Right cardiac atrium (tissue), 5 donors: ENCODE measurements around the gene TRAPPC2L. TPM values are rescaled to one million over a fixed set of nuclear protein-coding genes. Genes with fewer than 3 reads are reported as not detected.

Source experiments
- ATAC-seq, 2 donors: fragments of 200-7000 bp; cut with Tn5 transposase; one replicate each; pipeline versions ENCODE4 v1.8.0 to v1.9.1; 2020; ENCODE audit warnings: moderate library complexity in 2 of 2, mild to moderate bottlenecking in 1 of 2
- DNase-seq, 3 donors: peaks; one replicate each; pipeline ENCODE4 v3.0.0-alpha.2; 2020
- H3K27ac ChIP-seq: one replicate; pipeline ENCODE4 v1.5.1; 2013; ENCODE audit warnings: mild to moderate bottlenecking, low read length, control low read depth, moderate library complexity
- H3K27me3 ChIP-seq: one replicate; pipeline ENCODE4 v1.6.1; 2013; ENCODE audit not compliant: control insufficient read depth, insufficient read depth
- H3K4me1 ChIP-seq: one replicate; pipeline ENCODE4 v1.6.1; 2013; ENCODE audit warnings: low read length; ENCODE audit not compliant: control insufficient read depth, insufficient read depth
- H3K4me3 ChIP-seq: one replicate; pipeline ENCODE4 v1.5.1; 2013; ENCODE audit warnings: low read length, control low read depth
- H3K9me3 ChIP-seq: one replicate; pipeline ENCODE4 v1.6.1; 2013; ENCODE audit warnings: low read length; ENCODE audit not compliant: control insufficient read depth
- WGBS: extraction: QIAGEN DNeasy Blood & Tissue Kit; methylation state at CpG from one replicate; pipeline ENCODE4 v1.1.7; 2013; 5-methylcytosine and 5-hydroxymethylcytosine counted together
- intact Hi-C, 4 donors: fragments of 100-400 bp; cut with DNase I; formaldehyde crosslinking; loops; one replicate each; pipeline versions ENCODE4 v1.11.0 to v1.14.0; 2022 to 2023
- polyA plus RNA-seq: library from polyadenylated mRNA; stranded (reverse); fragments of 200-250 nt; gene quantifications from one replicate; pipeline ENCODE4 v1.2.3, GENCODE V29; 2013
- total RNA-seq, 4 donors: library from RNA; stranded (reverse); fragmentation: NEBNext Ultra II Directional; extraction: Animal tissue kit (Norgen Biotek cat#: 25700); gene quantifications; one replicate each; pipeline ENCODE4 v1.2.1, GENCODE V29; 2021
- donor health status: healthy with polysubstance abuse.
- donor health status: DM: no; HTN: yes; CAD: no.
- donor health status: DM: no; HTN: no; CAD: no.
- donor health status: DM: no; HTN: yes; CAD: no; lungs with severe emphysema.
- donor health status: DM: yes; HTN: yes; CAD: no.

The TRAPPC2L gene
- total and polyA plus RNA-seq, 5 donors = 43.7 to 61.5 (median 49.6) TPM

DNA sequence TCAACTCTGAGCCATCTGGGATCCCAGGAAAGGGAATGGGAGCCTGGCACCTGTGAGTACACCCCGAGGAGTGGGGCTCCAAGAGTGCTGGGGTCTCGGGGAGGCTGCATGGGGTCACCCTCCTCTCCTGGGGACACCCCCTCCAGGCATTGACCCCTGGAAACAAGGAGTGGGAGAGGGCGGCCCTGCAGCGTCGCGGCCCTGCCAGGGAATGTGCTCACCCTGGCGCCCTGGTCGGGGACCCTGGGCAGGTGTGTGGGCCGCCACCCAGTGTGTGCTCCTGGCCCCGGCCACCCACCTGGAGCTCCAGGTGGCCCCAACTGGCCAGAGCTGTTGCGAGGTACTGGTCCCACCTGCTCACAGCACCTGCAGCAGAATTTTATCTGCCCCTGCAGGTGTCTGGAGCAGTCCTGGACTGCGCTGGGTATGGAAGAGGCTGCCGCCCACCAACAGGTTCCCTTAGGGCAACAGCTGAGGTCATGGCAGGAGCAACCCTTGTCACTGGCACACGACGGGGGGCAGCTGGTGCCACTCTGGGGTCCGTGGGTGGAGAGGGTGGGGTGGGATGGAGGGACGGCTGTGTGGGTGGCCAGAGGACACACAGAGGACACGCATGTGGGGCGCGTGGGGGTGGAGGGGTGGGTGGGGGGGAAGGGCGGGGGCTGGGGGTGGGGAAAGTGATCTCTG lies 14.9 kb downstream of the TRAPPC2L start:
- ATAC-seq (peak in 1 of 2 donors; percentile 2), DNase-seq (no peak)
- no peaks in the 10 kb centered on the region for H3K9me3 ChIP-seq
- H3K27me3 ChIP-seq = no peaks in the 10 kb centered on the region
- H3K4me3 ChIP-seq = no peak overlapping the region
- H3K27ac ChIP-seq = no peak overlapping the region
- intact Hi-C loops = no loop called here
- 75% methylated on average over 21 of the region's 21 CpGs for WGBS
- H3K4me1 ChIP-seq = no peaks in the 10 kb centered on the region

DNA sequence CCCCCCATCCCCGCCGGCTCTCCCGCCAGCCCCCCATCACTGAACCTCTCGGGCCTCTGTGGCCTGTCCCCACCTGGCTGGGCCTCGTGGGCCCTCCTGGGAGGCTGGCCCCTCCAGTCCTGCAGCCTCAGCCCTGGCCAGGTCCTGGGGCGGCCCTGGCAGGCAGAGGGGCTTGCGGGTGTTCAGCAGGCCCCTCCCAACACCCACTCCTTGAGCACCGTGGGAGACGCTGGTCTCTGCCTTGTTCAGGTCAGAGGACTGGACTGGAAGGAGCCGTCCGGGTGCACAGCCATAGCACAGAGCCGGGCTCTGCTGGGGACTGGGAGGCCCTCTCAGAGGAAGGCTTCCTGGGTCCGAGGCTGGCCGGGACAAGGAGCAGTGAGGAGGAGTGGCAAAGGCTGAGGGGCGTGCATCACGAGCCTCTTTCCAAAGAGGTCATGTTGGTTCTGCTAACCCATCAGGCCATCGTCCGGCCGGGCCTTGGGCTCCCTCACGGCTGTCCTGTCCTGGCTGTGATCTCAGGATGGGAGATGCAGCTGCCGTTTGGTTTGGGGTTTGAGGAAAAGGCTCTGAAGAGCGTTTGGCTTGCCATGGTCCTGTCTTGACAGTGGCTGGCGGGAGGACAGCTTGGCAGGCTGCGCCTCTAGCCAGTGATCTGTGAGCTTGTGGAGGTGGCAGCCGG lies 15.9 kb downstream of the TRAPPC2L start:
- Histone ChIP-seq H3K27me3 (no peaks in the 10 kb centered on the region), H3K9me3 (no peaks in the 10 kb centered on the region), H3K4me3 (no peak overlapping the region), H3K4me1 (no peaks in the 10 kb centered on the region), H3K27ac (no peak overlapping the region)
- ATAC-seq (no peak), DNase-seq (no peak)
- WGBS = 61% methylated on average over 25 of the region's 25 CpGs
- intact Hi-C loops = no loop called here

DNA sequence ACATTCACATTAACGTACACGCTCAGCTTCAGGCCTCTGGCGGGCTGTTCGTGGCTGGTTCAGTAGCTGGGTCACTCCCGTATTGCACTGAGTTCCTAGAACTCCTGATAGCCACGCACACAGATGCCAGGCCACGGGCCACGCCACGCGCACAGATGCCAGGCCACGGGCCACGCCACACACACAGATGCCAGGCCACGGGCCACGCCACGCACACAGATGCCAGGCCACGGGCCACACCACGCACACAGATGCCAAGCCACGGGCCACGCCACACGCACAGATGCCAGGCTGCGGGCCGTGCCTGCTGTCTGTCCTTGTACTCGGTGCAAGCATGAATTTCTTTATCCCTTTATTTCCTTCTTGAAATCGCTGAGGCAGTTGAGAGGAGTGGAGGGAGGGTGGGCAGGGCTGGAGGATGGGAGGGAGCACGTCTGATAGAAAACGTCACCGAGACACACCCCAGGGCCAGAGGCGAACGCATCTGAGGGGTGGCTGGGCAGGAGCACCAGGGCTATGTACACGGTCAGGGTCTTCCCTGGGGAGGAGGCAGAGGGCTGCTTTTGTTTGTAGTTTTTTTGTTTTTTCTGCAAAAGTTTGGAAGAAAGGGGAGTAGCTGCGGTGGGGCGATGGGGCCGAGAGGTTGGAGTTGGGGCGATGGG lies 18.1 kb downstream of the TRAPPC2L start:
- Histone ChIP-seq H3K27ac (no peak overlapping the region), H3K4me1 (no peaks in the 10 kb centered on the region), H3K4me3 (no peak overlapping the region), H3K9me3 (no peaks in the 10 kb centered on the region), H3K27me3 (no peaks in the 10 kb centered on the region)
- DNase-seq (no peak), ATAC-seq (no peak)
- intact Hi-C loops = no loop called here
- 91% methylated on average over 34 of the region's 34 CpGs for WGBS

DNA sequence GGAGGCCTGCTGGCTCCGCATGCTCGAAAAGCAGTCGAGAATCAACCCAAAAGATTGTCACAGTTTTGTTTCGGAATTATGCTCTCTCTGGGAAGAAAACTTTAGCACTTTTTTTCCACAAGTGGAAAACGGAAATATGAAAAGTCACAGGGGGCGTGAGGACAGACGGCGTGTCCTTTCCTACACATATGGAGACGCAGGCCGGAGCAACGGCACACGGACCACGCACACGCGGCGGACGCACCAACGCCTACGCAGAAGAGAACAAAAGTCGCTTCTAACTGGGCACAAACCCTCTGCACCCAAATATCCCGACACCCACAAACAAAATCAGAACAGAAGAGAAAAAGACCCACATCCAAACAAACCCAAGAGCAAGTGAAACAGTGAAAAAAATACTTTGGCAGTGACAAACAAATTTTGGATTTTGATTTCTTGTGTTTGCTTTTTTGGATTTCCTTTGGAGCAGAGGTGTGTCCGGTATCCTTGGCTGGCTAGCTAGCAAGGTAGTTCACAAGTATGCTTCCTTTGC lies 18.8 kb downstream of the TRAPPC2L start:
- ATAC-seq = no peak
- no peaks in the 10 kb centered on the region for H3K4me1 ChIP-seq
- no peaks in the 10 kb centered on the region for H3K9me3 ChIP-seq
- H3K4me3 ChIP-seq = no peak overlapping the region
- H3K27ac ChIP-seq = no peak overlapping the region
- no peaks in the 10 kb centered on the region for H3K27me3 ChIP-seq
- WGBS = 92% methylated on average over 22 of the region's 22 CpGs
- intact Hi-C loops = no loop called here
- DNase-seq = no peak

DNA sequence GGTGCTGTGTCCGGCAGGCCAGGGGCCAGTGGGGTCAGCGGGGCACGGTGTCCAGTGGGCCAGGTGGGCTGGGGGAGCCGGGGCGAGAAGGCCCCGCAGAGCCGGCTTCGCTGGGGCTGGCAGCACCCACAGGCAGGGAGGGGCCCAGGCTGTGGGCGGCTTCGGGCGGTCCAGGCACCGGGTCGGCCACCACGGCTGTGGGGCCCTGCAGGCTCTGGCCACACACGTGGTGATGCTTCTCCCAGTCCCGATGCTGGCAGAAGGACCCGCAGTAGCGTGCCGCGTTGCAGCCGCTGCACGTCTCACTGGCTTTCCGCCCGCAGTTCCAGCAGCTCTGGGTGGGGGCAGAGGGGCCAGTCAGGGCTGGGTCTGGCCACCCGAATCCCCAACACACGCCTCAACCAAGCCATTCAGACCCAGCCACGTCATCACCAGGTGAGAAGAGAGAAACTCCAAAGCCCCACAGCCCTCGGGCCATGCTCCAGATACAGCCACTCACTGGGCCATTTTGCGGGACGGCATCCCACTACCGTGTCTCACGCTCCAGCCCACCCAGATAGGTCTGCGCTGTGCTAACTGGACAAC lies 20.1 kb downstream of the TRAPPC2L start:
- no peak for DNase-seq
- Histone ChIP-seq H3K4me1 (no peaks in the 10 kb centered on the region), H3K27me3 (no peaks in the 10 kb centered on the region), H3K9me3 (no peaks in the 10 kb centered on the region), H3K27ac (no peak overlapping the region), H3K4me3 (no peak overlapping the region)
- intact Hi-C loops = no loop called here
- 88% methylated on average over 33 of the region's 33 CpGs for WGBS
- no peak for ATAC-seq

DNA sequence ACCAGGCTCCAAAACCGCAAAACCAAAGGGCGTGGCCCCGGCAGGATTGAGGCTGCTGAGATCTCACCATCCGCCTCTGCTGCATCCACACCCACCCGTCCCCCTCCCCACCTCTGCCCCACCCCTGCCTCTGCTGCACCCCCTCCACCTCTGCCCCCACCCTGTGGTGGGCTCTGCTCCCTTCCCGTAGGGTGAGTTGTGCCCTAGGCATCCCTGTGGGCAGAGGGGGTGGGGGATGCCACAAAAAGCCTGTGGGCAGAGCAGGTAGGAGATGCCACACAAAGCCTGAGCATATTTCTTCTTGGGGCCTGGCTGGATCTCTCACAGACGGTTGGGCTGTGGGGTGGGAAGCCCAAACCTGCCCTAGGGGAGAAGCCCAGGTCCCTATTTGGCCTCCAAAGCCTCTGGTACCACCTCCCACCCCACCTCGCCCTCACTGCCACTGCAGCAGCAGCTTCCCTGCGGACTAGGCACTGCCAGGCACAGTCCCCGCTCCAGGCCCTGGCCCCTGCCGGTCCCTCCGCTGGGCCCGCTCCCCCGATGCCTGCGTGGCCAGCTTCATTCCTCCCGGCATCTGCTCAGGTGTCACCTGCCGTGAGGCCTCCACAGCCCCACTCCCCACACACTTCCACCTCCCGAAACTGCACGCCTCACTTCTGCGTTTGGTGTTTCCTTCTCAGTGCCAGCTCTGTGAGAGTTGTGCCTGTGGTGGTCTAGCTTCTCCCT lies 20.8 kb downstream of the TRAPPC2L start:
- 88% methylated on average over 20 of the region's 20 CpGs for WGBS
- H3K9me3 ChIP-seq = no peaks in the 10 kb centered on the region
- ATAC-seq = no peak
- no peak overlapping the region for H3K27ac ChIP-seq
- DNase-seq = no peak
- H3K4me3 ChIP-seq = no peak overlapping the region
- no peaks in the 10 kb centered on the region for H3K27me3 ChIP-seq
- intact Hi-C loops = no loop called here
- no peaks in the 10 kb centered on the region for H3K4me1 ChIP-seq

DNA sequence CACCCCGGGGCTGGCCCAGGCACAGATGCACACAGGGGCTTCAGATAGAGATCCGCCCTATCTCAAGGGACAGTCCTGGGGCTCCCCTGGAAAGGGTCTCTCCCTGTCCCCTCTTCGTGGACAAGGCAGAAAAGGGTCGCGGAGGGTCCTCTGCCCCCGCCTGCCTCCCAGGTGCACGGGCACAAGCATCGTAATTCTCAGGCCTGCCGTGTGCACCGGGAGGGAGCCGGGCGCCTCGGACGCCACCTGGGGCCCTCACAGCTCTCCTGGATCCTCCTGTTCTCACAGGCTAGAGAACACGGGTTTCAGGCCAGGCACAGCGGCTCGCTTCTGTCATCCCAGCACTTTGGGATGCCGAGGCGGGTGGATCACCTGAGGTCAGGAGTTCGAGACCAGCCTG lies 21.4 kb downstream of the TRAPPC2L start:
- ATAC-seq (no peak), DNase-seq (no peak)
- H3K27ac ChIP-seq = no peak overlapping the region
- no peaks in the 10 kb centered on the region for H3K9me3 ChIP-seq
- WGBS = 94% methylated on average over 20 of the region's 20 CpGs
- no peaks in the 10 kb centered on the region for H3K4me1 ChIP-seq
- intact Hi-C loops = no loop called here
- no peaks in the 10 kb centered on the region for H3K27me3 ChIP-seq
- H3K4me3 ChIP-seq = no peak overlapping the region

DNA sequence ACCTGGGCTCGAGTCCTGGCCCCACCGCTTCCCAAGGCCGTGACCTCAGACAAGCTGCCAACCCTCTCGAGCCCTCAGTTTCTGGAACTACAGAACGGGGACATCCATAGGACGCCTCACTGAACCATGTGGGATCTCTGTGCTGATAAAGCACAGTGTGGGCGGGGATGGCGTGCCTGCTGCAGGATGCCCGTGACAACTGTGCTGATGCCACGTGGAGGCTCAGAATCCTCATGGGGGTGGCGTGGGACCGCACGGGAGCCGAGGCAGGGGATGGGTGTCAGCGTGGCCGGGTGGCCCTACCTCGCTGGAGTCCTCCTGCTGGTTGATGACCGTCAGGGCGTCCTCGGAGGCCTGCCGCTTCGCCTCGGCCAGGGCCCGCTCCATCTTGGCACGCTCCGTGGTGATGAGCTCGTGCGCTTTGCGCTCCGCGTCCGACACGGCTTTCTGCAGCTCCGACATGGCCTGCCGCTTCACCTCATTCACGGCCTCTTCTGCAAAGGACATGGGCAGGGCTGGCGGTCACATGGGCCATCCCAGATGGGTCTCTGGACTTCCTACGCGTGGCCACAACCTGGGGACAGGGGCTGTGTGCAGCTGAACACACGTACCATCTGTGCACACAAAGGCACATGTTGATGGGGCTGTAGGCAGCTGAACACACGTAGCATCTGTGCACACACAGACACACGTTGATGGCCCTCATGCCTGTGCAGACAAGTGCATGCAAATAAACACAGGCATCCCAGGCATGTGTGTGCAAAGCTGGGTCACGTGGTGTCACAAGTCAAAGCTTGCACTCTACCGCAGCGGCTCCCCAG lies 22.2 kb downstream of the TRAPPC2L start:
- Histone ChIP-seq H3K4me1 (no peaks in the 10 kb centered on the region), H3K9me3 (no peaks in the 10 kb centered on the region), H3K27me3 (no peaks in the 10 kb centered on the region), H3K4me3 (no peak overlapping the region), H3K27ac (no peak overlapping the region)
- 91% methylated on average over 45 of the region's 45 CpGs for WGBS
- no peak for ATAC-seq
- intact Hi-C loops = no loop called here
- DNase-seq = no peak

DNA sequence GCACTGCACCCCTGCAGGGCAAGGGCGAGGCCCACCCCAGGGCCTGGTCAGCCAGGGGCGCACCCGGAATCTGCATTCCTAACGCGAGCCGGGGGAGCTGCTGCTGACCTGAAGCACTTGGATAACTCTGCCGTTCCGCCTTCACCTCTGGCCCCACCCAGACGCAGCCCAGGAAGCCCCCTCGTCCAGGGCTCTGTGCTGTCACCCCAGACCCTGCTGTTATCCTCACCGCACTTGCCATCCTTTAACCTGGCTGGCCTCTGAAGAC lies 22.8 kb downstream of the TRAPPC2L start:
- Histone ChIP-seq H3K9me3 (no peaks in the 10 kb centered on the region), H3K4me3 (no peak overlapping the region), H3K4me1 (no peaks in the 10 kb centered on the region), H3K27ac (no peak overlapping the region), H3K27me3 (no peaks in the 10 kb centered on the region)
- ATAC-seq (no peak), DNase-seq (no peak)
- intact Hi-C loops = no loop called here
- WGBS = 75% methylated on average over 11 of the region's 11 CpGs

DNA sequence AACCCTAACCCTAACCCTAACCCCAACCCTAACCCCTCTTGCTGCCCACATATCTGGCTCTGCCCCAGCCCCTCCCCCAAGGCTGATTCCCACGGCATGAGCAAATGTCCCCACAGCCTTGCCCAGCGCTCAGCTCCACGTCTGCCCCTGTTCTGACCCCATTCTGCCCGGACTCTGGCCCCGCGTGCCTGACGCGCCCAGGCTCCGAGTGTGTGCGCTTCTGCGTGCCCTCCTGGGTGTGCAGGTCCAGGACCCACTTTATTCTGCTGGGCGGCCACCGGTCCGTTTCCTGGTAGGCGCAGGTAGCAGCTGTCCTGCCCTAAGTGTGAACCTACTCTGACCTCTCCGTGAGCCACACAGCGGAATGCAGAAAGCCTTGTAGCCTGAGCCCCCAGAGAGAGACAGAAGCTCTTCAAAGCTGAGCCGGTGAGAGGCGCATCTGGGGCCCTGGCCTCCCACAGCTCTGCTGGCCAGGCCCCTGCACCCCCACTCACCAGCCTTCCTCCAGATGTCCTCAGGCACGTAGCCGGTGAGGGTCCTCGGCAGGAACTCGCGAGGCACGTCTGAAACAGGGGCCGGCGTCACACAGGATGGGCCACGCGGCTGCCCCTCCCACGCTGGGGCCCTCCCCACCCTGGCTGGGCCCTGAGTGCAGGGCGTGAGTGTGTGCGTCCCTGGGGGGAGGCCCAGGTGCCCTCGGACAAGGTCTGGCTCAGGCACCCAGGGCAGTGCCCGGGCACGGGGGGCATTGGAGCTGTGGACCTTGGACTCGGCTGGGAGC lies 23.5 kb downstream of the TRAPPC2L start:
- H3K27me3 ChIP-seq = no peaks in the 10 kb centered on the region

More for the DNA sequence above, 23.5 kb downstream of the TRAPPC2L start:
- no peaks in the 10 kb centered on the region for H3K4me1 ChIP-seq
- ATAC-seq (no peak), DNase-seq (no peak)
- no peak overlapping the region for H3K27ac ChIP-seq
- no peaks in the 10 kb centered on the region for H3K9me3 ChIP-seq
- no peak overlapping the region for H3K4me3 ChIP-seq
- 74% methylated on average over 36 of the region's 36 CpGs for WGBS
- intact Hi-C loops = no loop called here
